OCI-LY3 (cell line): ENCODE data around the gene PROCR.

Source experiments
- CTCF ChIP-seq: fragments of 200-600, 300-600 bp; sonication (generic); IDR thresholded peaks from 2 replicates; pipeline ENCODE4 v1.5.1; 2014; ENCODE audit warnings: antibody characterized with exemption, low read length, low read depth
- EZH2phosphoT487 ChIP-seq: fragments of 200-600 bp; shearing (Covaris generic); IDR thresholded peaks from 2 replicates; pipeline ENCODE4 v1.6.1; 2018; ENCODE audit warnings: antibody characterized with exemption, mixed run types, low read depth

GRCh38 chr20:35187584-35188190, 15.8 kb downstream of the PROCR start:
- TF ChIP-seq CTCF (no peak), EZH2phosphoT487 (no peak)
